Neural progenitor cell (in vitro differentiated cells): ENCODE results near the gene AIDA. TPM values are rescaled to one million over a fixed set of nuclear protein-coding genes. Genes with fewer than 3 reads are reported as not detected.

Source experiments
- DNase-seq: peaks from one replicate; pipeline ENCODE4 v3.0.0-alpha.2; 2016; ENCODE audit warnings: low spot score
- H2AFZ ChIP-seq: fragments of 200-600 bp; sonication (generic); replicated peaks from 2 replicates; pipeline ENCODE4 v1.6.1; 2016; ENCODE audit warnings: antibody characterized with exemption
- H3F3A ChIP-seq: fragments of 200-600 bp; sonication (generic); 2 replicates; pipeline ENCODE4 v1.6.1; 2016; ENCODE audit warnings: antibody characterized with exemption, low read depth
- H3K27ac ChIP-seq: fragments of 200-600 bp; sonication (generic); 2 replicates; pipeline ENCODE4 v1.5.1; 2016; ENCODE audit warnings: mild to moderate bottlenecking
- H3K27me3 ChIP-seq: fragments of 200-600 bp; sonication (generic); 2 replicates; pipeline ENCODE4 v1.6.1; 2016; ENCODE audit warnings: mild to moderate bottlenecking, moderate library complexity
- H3K36me3 ChIP-seq: fragments of 200-600 bp; sonication (generic); 2 replicates; pipeline ENCODE4 v1.5.1; 2016
- H3K4me1 ChIP-seq: fragments of 200-600 bp; sonication (generic); 2 replicates; pipeline ENCODE4 v1.6.1; 2016; ENCODE audit warnings: mixed run types
- H3K4me2 ChIP-seq: fragments of 200-600 bp; sonication (generic); 2 replicates; pipeline ENCODE4 v1.6.1; 2016
- H3K4me3 ChIP-seq: fragments of 200-600 bp; sonication (generic); 2 replicates; pipeline ENCODE4 v1.5.1; 2016
- H3K79me2 ChIP-seq: fragments of 200-600 bp; sonication (generic); 2 replicates; pipeline ENCODE4 v1.6.1; 2016; ENCODE audit warnings: low read depth
- H3K9ac ChIP-seq: fragments of 200-600 bp; sonication (generic); 2 replicates; pipeline ENCODE4 v1.6.1; 2016
- H3K9me3 ChIP-seq: fragments of 200-600 bp; sonication (generic); 2 replicates; pipeline ENCODE4 v1.5.1; 2016; ENCODE audit warnings: low read depth
- H4K20me1 ChIP-seq: fragments of 200-600 bp; sonication (generic); 2 replicates; pipeline ENCODE4 v1.6.1; 2016; ENCODE audit warnings: low read depth
- H3K27ac Mint-ChIP-seq: 3 replicates; pipeline ENCODE4 v1.8.0; 2021; ENCODE audit warnings: mixed read lengths
- H3K27me3 Mint-ChIP-seq: 2 replicates; pipeline ENCODE4 v1.8.0; 2022; ENCODE audit warnings: low read depth, mild to moderate bottlenecking, inconsistent platforms, moderate library complexity, mixed read lengths; ENCODE audit not compliant: insufficient read depth
- H3K36me3 Mint-ChIP-seq: 3 replicates; pipeline ENCODE4 v1.8.0; 2021; ENCODE audit warnings: mixed read lengths
- H3K4me1 Mint-ChIP-seq: 3 replicates; pipeline ENCODE4 v1.8.0; 2021; ENCODE audit warnings: mixed read lengths
- H3K4me3 Mint-ChIP-seq: 3 replicates; pipeline ENCODE4 v1.8.0; 2021; ENCODE audit warnings: mild to moderate bottlenecking, moderate library complexity, mixed read lengths
- H3K9me3 Mint-ChIP-seq: 3 replicates; pipeline ENCODE4 v1.8.0; 2020; ENCODE audit warnings: mixed read lengths
- CTCF ChIP-seq: fragments of 200-600 bp; sonication (generic); IDR thresholded peaks from 2 replicates; pipeline ENCODE4 v1.5.1; 2017; ENCODE audit warnings: antibody characterized with exemption, mild to moderate bottlenecking
- EZH2 ChIP-seq: fragments of 200-600 bp; sonication (generic); IDR thresholded peaks from 2 replicates; pipeline ENCODE4 v1.6.1; 2017; ENCODE audit warnings: antibody characterized with exemption, mild to moderate bottlenecking, moderate library complexity
- EZH2phosphoT487 ChIP-seq: fragments of 200-600 bp; sonication (generic); IDR thresholded peaks from 2 replicates; pipeline ENCODE4 v1.6.1; 2017; ENCODE audit warnings: antibody characterized with exemption
- total RNA-seq: library from RNA; depleted of rRNA; stranded (reverse); fragments of >200 nt; gene quantifications from 2 replicates; pipeline ENCODE4 v1.2.3, GENCODE V29; 2015; ENCODE audit warnings: low replicate concordance

AIDA gene
- total RNA-seq, 1 donor from 2014 or later = 75.2 TPM

GRCh38 chr1:222702210-222702609 lies 10.1 kb downstream of the AIDA start:
- Mint-ChIP-seq H3K27me3 (no peaks in the 10 kb centered on the region), H3K9me3 (peaks cover 21% of the 10 kb centered on the region), H3K4me3 (no peak overlapping the region), H3K36me3 (peaks cover 48% of the 10 kb centered on the region), H3K4me1 (no peaks in the 10 kb centered on the region), H3K27ac (no peak overlapping the region)
- no peak overlapping the region for H3K4me2 ChIP-seq
- H3K4me3 ChIP-seq = no peak overlapping the region
- H3K27ac ChIP-seq = no peak overlapping the region
- H4K20me1 ChIP-seq = no peaks in the 10 kb centered on the region
- H3K27me3 ChIP-seq = no peaks in the 10 kb centered on the region
- H3K36me3 ChIP-seq = peaks cover 20% of the 10 kb centered on the region
- no peak overlapping the region for H2AFZ ChIP-seq
- peaks cover 50% of the 10 kb centered on the region for H3K79me2 ChIP-seq
- no peaks in the 10 kb centered on the region for H3F3A ChIP-seq
- no peak overlapping the region for H3K9ac ChIP-seq
- peaks cover 6% of the 10 kb centered on the region for H3K9me3 ChIP-seq
- no peaks in the 10 kb centered on the region for H3K4me1 ChIP-seq
- DNase-seq = no peak
- TF ChIP-seq EZH2phosphoT487 (no peak), EZH2 (no peak), CTCF (no peak)

- H3K79me2 ChIP-seq = peaks cover 23% of the 10 kb centered on the region
- no peak overlapping the region for H3K27ac Mint-ChIP-seq
Measured at GRCh38 chr1:222697826-222698225, 14.5 kb downstream of the AIDA start.

GRCh38 chr1:222697203-222697602 lies 15.1 kb downstream of the AIDA start:
- no peak for TF ChIP-seq EZH2
- no peaks in the 10 kb centered on the region for H3K9me3 Mint-ChIP-seq
- no peak overlapping the region for H3K4me3 Mint-ChIP-seq
- H3K4me1 Mint-ChIP-seq = no peaks in the 10 kb centered on the region
- Histone ChIP-seq H3K79me2 (peaks cover 23% of the 10 kb centered on the region), H3K9ac (no peak overlapping the region), H3K4me3 (no peak overlapping the region), H3K27ac (no peak overlapping the region), H3K9me3 (no peaks in the 10 kb centered on the region), H3K27me3 (no peaks in the 10 kb centered on the region), H3K4me1 (no peaks in the 10 kb centered on the region), H4K20me1 (no peaks in the 10 kb centered on the region), H3K4me2 (no peak overlapping the region), H2AFZ (no peak overlapping the region), H3K36me3 (peaks cover 29% of the 10 kb centered on the region), H3F3A (no peaks in the 10 kb centered on the region)
- peaks cover 12% of the 10 kb centered on the region for H3K36me3 Mint-ChIP-seq
- no peak for DNase-seq
- H3K27me3 Mint-ChIP-seq = no peaks in the 10 kb centered on the region
- H3K27ac Mint-ChIP-seq = no peak overlapping the region

More at GRCh38 chr1:222697826-222698225, 14.5 kb downstream of the AIDA start:
- H3K9me3 ChIP-seq = no peaks in the 10 kb centered on the region
- H4K20me1 ChIP-seq = no peaks in the 10 kb centered on the region
- no peak overlapping the region for H3K4me3 Mint-ChIP-seq
- no peaks in the 10 kb centered on the region for H3K9me3 Mint-ChIP-seq
- H3K27ac ChIP-seq = no peak overlapping the region
- H3K4me2 ChIP-seq = no peak overlapping the region
- no peaks in the 10 kb centered on the region for H3K4me1 ChIP-seq
- TF ChIP-seq CTCF = no peak
- TF ChIP-seq EZH2phosphoT487 = no peak
- TF ChIP-seq EZH2 = no peak
- H3K36me3 Mint-ChIP-seq = peaks cover 18% of the 10 kb centered on the region
- H2AFZ ChIP-seq = no peak overlapping the region
- no peak for DNase-seq
- H3K36me3 ChIP-seq = peaks cover 33% of the 10 kb centered on the region
- no peaks in the 10 kb centered on the region for H3K27me3 ChIP-seq
- H3K4me1 Mint-ChIP-seq = no peaks in the 10 kb centered on the region
- no peaks in the 10 kb centered on the region for H3K27me3 Mint-ChIP-seq
- no peak overlapping the region for H3K9ac ChIP-seq
- no peak overlapping the region for H3K4me3 ChIP-seq
- H3F3A ChIP-seq = no peaks in the 10 kb centered on the region

GRCh38 chr1:222696741-222697140 lies 15.6 kb downstream of the AIDA start:
- Histone ChIP-seq H3K79me2 (peaks cover 23% of the 10 kb centered on the region), H4K20me1 (no peaks in the 10 kb centered on the region), H3K36me3 (peaks cover 27% of the 10 kb centered on the region), H3K4me1 (no peaks in the 10 kb centered on the region), H3K4me3 (no peak overlapping the region), H3K4me2 (no peak overlapping the region), H3K27ac (no peak overlapping the region), H3K9ac (no peak overlapping the region), H3K9me3 (no peaks in the 10 kb centered on the region), H2AFZ (no peak overlapping the region), H3F3A (no peaks in the 10 kb centered on the region), H3K27me3 (no peaks in the 10 kb centered on the region)
- H3K9me3 Mint-ChIP-seq = no peaks in the 10 kb centered on the region
- H3K27ac Mint-ChIP-seq = no peak overlapping the region
- no peak for TF ChIP-seq EZH2
- no peak for TF ChIP-seq EZH2phosphoT487
- TF ChIP-seq CTCF = no peak
- H3K4me3 Mint-ChIP-seq = no peak overlapping the region
- no peak for DNase-seq
- H3K27me3 Mint-ChIP-seq = no peaks in the 10 kb centered on the region
- no peaks in the 10 kb centered on the region for H3K4me1 Mint-ChIP-seq
- peaks cover 9% of the 10 kb centered on the region for H3K36me3 Mint-ChIP-seq
